ENCODE results near the gene HDDC2. TPM values are rescaled to one million over a fixed set of nuclear protein-coding genes. Genes with fewer than 3 reads are reported as not detected.

HDDC2 gene
- total and polyA plus RNA-seq, 2 experiments from 2014 or later = 70.6 to 110 TPM

DNA sequence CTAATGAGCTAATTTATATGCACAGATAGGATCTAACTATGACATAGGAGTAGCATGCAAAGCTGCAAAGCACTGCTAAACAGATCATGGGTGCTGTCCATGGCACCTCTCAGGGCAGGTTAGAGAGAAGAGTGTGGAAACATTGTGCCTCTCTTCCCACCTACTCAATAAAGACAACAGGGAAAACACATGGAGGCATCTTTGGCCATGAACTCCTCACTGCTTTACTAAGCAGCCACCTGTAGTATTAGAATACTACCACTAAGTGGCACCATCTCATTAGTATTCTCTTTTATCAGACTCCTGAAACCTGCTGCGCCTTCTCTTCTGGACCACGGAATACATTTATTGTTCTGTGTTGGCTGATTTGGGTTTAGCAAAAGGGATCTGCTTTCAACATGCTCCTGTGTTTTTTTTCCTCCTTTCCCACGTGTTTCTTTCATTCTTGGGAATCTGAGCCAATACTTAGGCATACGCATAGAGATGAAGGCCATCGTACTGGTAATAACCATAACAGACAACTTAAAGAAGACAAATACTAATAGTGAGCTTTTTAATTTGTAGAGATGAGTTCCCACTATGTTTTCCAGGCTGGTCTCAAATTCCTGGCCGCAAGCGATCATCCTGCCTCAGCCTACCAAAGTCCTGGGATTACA is 9.4 kb upstream of the HDDC2 start:
- 51% methylated on average over 7 of the region's 7 CpGs for WGBS (ENCODE audit: low lambda C conversion rate, missing lambda C conversion rate)
- no peak for TF ChIP-seq EZH2phosphoT487 (IDR thresholded peaks at IDR 0.05; ENCODE audit: low read depth, severe bottlenecking, unreplicated experiment)
- TF ChIP-seq, protein P1, sequence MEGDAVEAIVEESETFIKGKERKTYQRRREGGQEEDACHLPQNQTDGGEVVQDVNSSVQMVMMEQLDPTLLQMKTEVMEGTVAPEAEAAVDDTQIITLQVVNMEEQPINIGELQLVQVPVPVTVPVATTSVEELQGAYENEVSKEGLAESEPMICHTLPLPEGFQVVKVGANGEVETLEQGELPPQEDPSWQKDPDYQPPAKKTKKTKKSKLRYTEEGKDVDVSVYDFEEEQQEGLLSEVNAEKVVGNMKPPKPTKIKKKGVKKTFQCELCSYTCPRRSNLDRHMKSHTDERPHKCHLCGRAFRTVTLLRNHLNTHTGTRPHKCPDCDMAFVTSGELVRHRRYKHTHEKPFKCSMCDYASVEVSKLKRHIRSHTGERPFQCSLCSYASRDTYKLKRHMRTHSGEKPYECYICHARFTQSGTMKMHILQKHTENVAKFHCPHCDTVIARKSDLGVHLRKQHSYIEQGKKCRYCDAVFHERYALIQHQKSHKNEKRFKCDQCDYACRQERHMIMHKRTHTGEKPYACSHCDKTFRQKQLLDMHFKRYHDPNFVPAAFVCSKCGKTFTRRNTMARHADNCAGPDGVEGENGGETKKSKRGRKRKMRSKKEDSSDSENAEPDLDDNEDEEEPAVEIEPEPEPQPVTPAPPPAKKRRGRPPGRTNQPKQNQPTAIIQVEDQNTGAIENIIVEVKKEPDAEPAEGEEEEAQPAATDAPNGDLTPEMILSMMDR (IDR thresholded peaks at IDR 0.05; ENCODE audit: poor library complexity) = peak; percentile 88
- H3K9me2 ChIP-seq (replicated peaks; ENCODE audit: insufficient read depth) = no peaks in the 10 kb centered on the region
- H3K36me3 ChIP-seq (replicated peaks; ENCODE audit: insufficient read depth, low read depth) = no peaks in the 10 kb centered on the region
- H3K9me3 ChIP-seq (ENCODE audit: low read depth) = no peaks in the 10 kb centered on the region
- DNase-seq (ENCODE audit: low spot score) = peak; percentile 82
- H3K27ac ChIP-seq = no peak overlapping the region
- H3K4me2 ChIP-seq = no peak overlapping the region
- H2AFZ ChIP-seq = no peak overlapping the region
- H4K20me1 ChIP-seq (ENCODE audit: insufficient read depth, poor library complexity, severe bottlenecking) = no peaks in the 10 kb centered on the region
- H3K4me3 ChIP-seq = no peak overlapping the region
- peaks cover 13% of the 10 kb centered on the region for H3K4me1 ChIP-seq (ENCODE audit: insufficient read depth)
- H3K27me3 ChIP-seq = no peaks in the 10 kb centered on the region
- no peaks in the 10 kb centered on the region for H3K79me2 ChIP-seq

- WGBS (ENCODE audit: low lambda C conversion rate, missing lambda C conversion rate) = 53% methylated on average over 6 of the region's 6 CpGs
- DNase-seq (ENCODE audit: low spot score) = peak; percentile 8
- peaks cover 13% of the 10 kb centered on the region for H3K4me1 ChIP-seq (ENCODE audit: insufficient read depth)
- no peaks in the 10 kb centered on the region for H3K79me2 ChIP-seq
- no peaks in the 10 kb centered on the region for H3K9me3 ChIP-seq (ENCODE audit: low read depth)
- H3K36me3 ChIP-seq (replicated peaks; ENCODE audit: insufficient read depth, low read depth) = no peaks in the 10 kb centered on the region
- H2AFZ ChIP-seq = no peak overlapping the region
- peak overlapping the region; percentile 85 for H3K27ac ChIP-seq
- peak overlapping the region; percentile 54 for H3K4me2 ChIP-seq
- no peaks in the 10 kb centered on the region for H4K20me1 ChIP-seq (ENCODE audit: insufficient read depth, poor library complexity, severe bottlenecking)
- H3K4me3 ChIP-seq = no peak overlapping the region
- H3K9me2 ChIP-seq (replicated peaks; ENCODE audit: insufficient read depth) = no peaks in the 10 kb centered on the region
- no peak for TF ChIP-seq EZH2phosphoT487 (IDR thresholded peaks at IDR 0.05; ENCODE audit: low read depth, severe bottlenecking, unreplicated experiment)
- TF ChIP-seq EZH2 (IDR thresholded peaks at IDR 0.05; ENCODE audit: borderline replicate concordance) = no peak
- TF ChIP-seq, protein P1 (IDR thresholded peaks at IDR 0.05; ENCODE audit: poor library complexity) = no peak
- no peaks in the 10 kb centered on the region for H3K27me3 ChIP-seq
These were observed 6.3 kb upstream of the HDDC2 start for GRCh38 chr6:125307964-125308615.

DNA sequence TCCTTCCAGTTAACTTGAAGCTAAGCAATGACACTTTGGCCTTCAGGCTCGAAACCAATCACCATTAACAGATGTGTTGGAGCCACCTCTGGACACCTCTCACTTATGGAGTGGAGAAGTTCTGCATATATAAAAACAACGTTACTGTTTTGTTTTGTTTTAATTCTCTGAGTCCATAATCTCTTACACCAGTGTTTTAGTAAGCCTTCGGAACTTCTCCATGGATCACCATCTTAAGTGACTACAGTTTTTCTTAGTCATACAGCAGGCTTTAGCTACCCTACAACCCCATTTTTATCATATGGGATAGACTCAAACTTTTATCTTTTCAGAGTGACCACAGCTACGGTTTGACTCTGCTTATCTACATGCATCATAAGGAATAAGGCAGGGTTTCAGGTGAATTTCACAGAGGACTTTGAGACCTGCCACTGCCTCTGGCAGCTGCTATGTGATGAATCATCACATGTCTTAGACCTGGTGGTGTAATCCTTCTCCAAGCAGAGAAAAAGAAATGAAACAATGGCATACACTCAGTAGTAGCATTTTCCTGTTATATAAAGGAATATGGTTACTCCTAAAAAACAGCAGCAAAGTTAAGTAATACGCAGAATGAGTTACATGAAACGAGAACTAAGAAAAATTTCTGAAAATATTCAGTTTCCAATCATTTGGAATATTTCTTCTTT is 5.5 kb upstream of the HDDC2 start:
- no peaks in the 10 kb centered on the region for H3K9me3 ChIP-seq (ENCODE audit: low read depth)
- H3K9me2 ChIP-seq (replicated peaks; ENCODE audit: insufficient read depth) = no peaks in the 10 kb centered on the region

GRCh38 chr6:125306756-125307149 is 5.0 kb upstream of the HDDC2 start:
- Histone ChIP-seq H3K4me3 (no peak overlapping the region), H3K27me3 (no peaks in the 10 kb centered on the region), H3K9me3 (ENCODE audit: low read depth) (no peaks in the 10 kb centered on the region), H2AFZ (no peak overlapping the region), H3K36me3 (replicated peaks; ENCODE audit: insufficient read depth, low read depth) (no peaks in the 10 kb centered on the region), H3K9me2 (replicated peaks; ENCODE audit: insufficient read depth) (no peaks in the 10 kb centered on the region), H3K4me1 (ENCODE audit: insufficient read depth) (peaks cover 13% of the 10 kb centered on the region), H3K27ac (peak overlapping the region; percentile 79), H3K79me2 (no peaks in the 10 kb centered on the region), H3K4me2 (peak overlapping the region; percentile 28), H4K20me1 (ENCODE audit: insufficient read depth, poor library complexity, severe bottlenecking) (no peaks in the 10 kb centered on the region)
- WGBS (ENCODE audit: low lambda C conversion rate, missing lambda C conversion rate) = 57% methylated on average over 3 of the region's 3 CpGs
- TF ChIP-seq EZH2phosphoT487 (IDR thresholded peaks at IDR 0.05; ENCODE audit: low read depth, severe bottlenecking, unreplicated experiment) (no peak), EZH2 (IDR thresholded peaks at IDR 0.05; ENCODE audit: borderline replicate concordance) (no peak)
- TF ChIP-seq, protein P1 (IDR thresholded peaks at IDR 0.05; ENCODE audit: poor library complexity) = no peak
- no peak for DNase-seq (ENCODE audit: low spot score)

More for the DNA sequence above, 5.5 kb upstream of the HDDC2 start:
- 75% methylated on average over 6 of the region's 6 CpGs for WGBS (ENCODE audit: low lambda C conversion rate, missing lambda C conversion rate)
- Histone ChIP-seq H3K4me1 (ENCODE audit: insufficient read depth) (peaks cover 13% of the 10 kb centered on the region), H3K4me2 (peak overlapping the region; percentile 54), H3K27me3 (no peaks in the 10 kb centered on the region), H3K36me3 (replicated peaks; ENCODE audit: insufficient read depth, low read depth) (no peaks in the 10 kb centered on the region), H2AFZ (no peak overlapping the region), H3K27ac (peak overlapping the region; percentile 85), H4K20me1 (ENCODE audit: insufficient read depth, poor library complexity, severe bottlenecking) (no peaks in the 10 kb centered on the region), H3K79me2 (no peaks in the 10 kb centered on the region), H3K4me3 (no peak overlapping the region)
- peak; percentile 69 for DNase-seq (ENCODE audit: low spot score)
- TF ChIP-seq EZH2phosphoT487 (IDR thresholded peaks at IDR 0.05; ENCODE audit: low read depth, severe bottlenecking, unreplicated experiment) = no peak
